MM.1S (cell line): ENCODE results near the gene ARHGAP42.

Experiments used
- DNase-seq: peaks from one replicate; pipeline ENCODE4 v3.0.0-alpha.2; 2015
- H2AFZ ChIP-seq: fragments of 300-600 bp; sonication (generic); 2 replicates; pipeline ENCODE4 v1.6.0; 2016; ENCODE audit warnings: antibody characterized with exemption, low read length
- H3F3A ChIP-seq: fragments of 300-600 bp; sonication (generic); 2 replicates; pipeline ENCODE4 v1.6.1; 2016; ENCODE audit warnings: mild to moderate bottlenecking, antibody characterized with exemption, low read length, moderate library complexity, mixed read lengths; ENCODE audit not compliant: insufficient read depth
- H3K27ac ChIP-seq: fragments of 300-600 bp; sonication (generic); 2 replicates; pipeline ENCODE4 v1.5.1; 2016; ENCODE audit warnings: mild to moderate bottlenecking, low read length
- H3K27me3 ChIP-seq: fragments of 300-600 bp; sonication (generic); replicated peaks from 2 replicates; pipeline ENCODE4 v1.6.0; 2016; ENCODE audit warnings: low read length; ENCODE audit not compliant: insufficient read depth
- H3K36me3 ChIP-seq: fragments of 300-600 bp; sonication (generic); replicated peaks from 2 replicates; pipeline ENCODE4 v1.6.1; 2016; ENCODE audit warnings: mild to moderate bottlenecking, low read length, mixed read lengths; ENCODE audit not compliant: insufficient read depth
- H3K4me1 ChIP-seq: fragments of 300-600 bp; sonication (generic); 2 replicates; pipeline ENCODE4 v1.6.1; 2016; ENCODE audit warnings: low read length, mixed read lengths
- H3K4me2 ChIP-seq: fragments of 300-600 bp; sonication (generic); 2 replicates; pipeline ENCODE4 v1.6.0; 2016; ENCODE audit warnings: low read depth, low read length
- H3K4me3 ChIP-seq: fragments of 300-600 bp; sonication (generic); 2 replicates; pipeline ENCODE4 v1.5.1; 2016; ENCODE audit warnings: low read length, mixed read lengths
- H3K79me2 ChIP-seq: fragments of 300-600 bp; sonication (generic); 2 replicates; pipeline ENCODE4 v1.6.1; 2016; ENCODE audit warnings: mixed run types, low read length, mixed read lengths
- H3K9ac ChIP-seq: fragments of 300-600 bp; sonication (generic); 2 replicates; pipeline ENCODE4 v1.6.1; 2016; ENCODE audit warnings: low read length, mixed read lengths
- H3K9me2 ChIP-seq: fragments of 300-600 bp; sonication (generic); replicated peaks from 2 replicates; pipeline ENCODE4 v1.6.1; 2016; ENCODE audit warnings: mild to moderate bottlenecking, low read length, mixed read lengths; ENCODE audit not compliant: insufficient read depth
- H3K9me3 ChIP-seq: fragments of 300-600 bp; sonication (generic); replicated peaks from 2 replicates; pipeline ENCODE4 v1.6.1; 2016; ENCODE audit warnings: mild to moderate bottlenecking, low read length, mixed read lengths; ENCODE audit not compliant: insufficient read depth
- H4K20me1 ChIP-seq: fragments of 300-600 bp; sonication (generic); 2 replicates; pipeline ENCODE4 v1.6.1; 2016; ENCODE audit warnings: mild to moderate bottlenecking, low read length, moderate library complexity, mixed read lengths; ENCODE audit not compliant: insufficient read depth
- EZH2 ChIP-seq: fragments of 300-600 bp; sonication (generic); optimal IDR thresholded peaks from 2 replicates; pipeline ENCODE3; 2017; ENCODE audit warnings: low read depth, mild to moderate bottlenecking, antibody characterized with exemption, low read length, mixed read lengths
- EZH2phosphoT487 ChIP-seq: fragments of 300-600 bp; sonication (generic); IDR thresholded peaks from 2 replicates; pipeline ENCODE4 v1.6.1; 2018; ENCODE audit warnings: antibody characterized with exemption, low read length
- TF ChIP-seq, protein P1 (sequence below): fragments of 300-600 bp; sonication (generic); IDR thresholded peaks from 2 replicates; pipeline ENCODE4 v1.5.1; 2016; ENCODE audit warnings: antibody characterized with exemption, low read length, mixed read lengths

ARHGAP42 gene

DNA sequence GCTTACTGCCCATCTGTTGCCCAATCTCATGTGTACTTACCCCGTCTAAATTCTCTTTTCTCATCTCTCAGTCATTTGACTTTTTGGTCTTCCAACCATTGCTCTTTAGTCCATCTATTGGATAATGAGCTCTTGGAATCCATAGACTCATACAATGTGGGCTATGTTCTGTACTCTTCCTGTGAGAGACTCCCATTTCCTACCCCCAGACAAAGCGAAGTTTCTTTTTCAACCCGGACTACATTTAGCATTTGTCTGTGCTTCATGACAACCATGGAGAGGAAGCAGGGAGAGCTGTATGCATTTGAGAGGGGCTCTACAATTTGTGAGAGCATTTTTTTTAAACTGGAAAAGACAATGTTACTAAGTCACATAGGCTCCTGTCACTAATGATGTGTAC is 4.0 kb upstream of the ARHGAP42 start:
- no peaks in the 10 kb centered on the region for H3K27me3 ChIP-seq
- H2AFZ ChIP-seq = no peak overlapping the region
- H3K4me3 ChIP-seq = no peak overlapping the region
- H3K4me2 ChIP-seq = no peak overlapping the region
- no peak for DNase-seq
- TF ChIP-seq, protein P1, sequence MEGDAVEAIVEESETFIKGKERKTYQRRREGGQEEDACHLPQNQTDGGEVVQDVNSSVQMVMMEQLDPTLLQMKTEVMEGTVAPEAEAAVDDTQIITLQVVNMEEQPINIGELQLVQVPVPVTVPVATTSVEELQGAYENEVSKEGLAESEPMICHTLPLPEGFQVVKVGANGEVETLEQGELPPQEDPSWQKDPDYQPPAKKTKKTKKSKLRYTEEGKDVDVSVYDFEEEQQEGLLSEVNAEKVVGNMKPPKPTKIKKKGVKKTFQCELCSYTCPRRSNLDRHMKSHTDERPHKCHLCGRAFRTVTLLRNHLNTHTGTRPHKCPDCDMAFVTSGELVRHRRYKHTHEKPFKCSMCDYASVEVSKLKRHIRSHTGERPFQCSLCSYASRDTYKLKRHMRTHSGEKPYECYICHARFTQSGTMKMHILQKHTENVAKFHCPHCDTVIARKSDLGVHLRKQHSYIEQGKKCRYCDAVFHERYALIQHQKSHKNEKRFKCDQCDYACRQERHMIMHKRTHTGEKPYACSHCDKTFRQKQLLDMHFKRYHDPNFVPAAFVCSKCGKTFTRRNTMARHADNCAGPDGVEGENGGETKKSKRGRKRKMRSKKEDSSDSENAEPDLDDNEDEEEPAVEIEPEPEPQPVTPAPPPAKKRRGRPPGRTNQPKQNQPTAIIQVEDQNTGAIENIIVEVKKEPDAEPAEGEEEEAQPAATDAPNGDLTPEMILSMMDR = no peak
- H3K36me3 ChIP-seq = no peaks in the 10 kb centered on the region
- H3K4me1 ChIP-seq = peaks cover 44% of the 10 kb centered on the region
- no peak overlapping the region for H3K27ac ChIP-seq
- H4K20me1 ChIP-seq = no peaks in the 10 kb centered on the region
- H3K9ac ChIP-seq = no peak overlapping the region
- H3K79me2 ChIP-seq = 0 out of 2 replicates have a peak, but pooled peaks cover 3% of the 10 kb centered on the region
- no peaks in the 10 kb centered on the region for H3K9me3 ChIP-seq
- no peaks in the 10 kb centered on the region for H3K9me2 ChIP-seq
- peaks cover 26% of the 10 kb centered on the region for H3F3A ChIP-seq

DNA sequence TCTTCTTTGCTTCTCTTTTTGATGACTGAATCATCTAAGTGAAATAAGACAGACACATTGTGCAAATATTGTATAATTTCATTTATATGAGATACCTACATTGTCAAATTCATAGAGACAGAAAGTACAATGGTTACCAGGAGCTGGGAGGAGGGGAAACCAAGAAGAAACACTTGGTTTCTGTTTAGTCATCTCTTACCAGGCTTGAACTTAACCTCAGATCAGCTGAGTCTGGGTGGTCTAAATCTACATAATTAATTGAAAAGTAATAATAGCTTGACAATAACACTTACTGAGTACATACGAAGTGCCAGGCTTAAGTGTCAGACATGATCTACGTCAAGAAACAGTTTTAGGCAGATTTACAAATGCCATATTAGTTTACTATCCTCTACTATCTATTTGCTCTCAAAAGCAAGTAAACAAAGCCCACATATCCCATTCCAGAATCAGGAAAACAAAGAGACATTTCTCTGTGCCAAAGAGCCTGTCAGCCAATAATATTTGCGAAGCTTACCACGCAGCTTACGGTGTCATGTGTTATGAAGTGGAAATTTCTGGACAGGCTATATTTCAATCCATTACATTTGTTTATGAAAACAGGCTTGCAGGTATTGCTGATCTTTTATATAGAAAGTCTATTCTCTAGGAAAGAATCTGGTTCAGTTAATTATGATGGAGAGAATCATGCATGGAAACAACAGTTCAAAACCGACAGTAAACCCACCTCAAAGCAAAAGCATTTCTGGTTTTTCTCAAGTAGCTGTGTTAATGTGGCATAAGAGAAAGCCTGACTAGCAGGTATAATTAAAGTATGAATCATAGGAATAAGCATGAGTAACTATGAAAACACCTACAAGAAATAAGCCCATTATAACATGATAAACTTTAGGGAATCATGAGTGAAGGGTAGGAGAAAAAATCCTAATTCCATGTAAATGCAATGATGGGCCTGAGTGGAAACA is 2.7 kb upstream of the ARHGAP42 start:
- Histone ChIP-seq H3K4me1 (peaks cover 43% of the 10 kb centered on the region), H3K9me2 (no peaks in the 10 kb centered on the region), H3K36me3 (no peaks in the 10 kb centered on the region), H3K79me2 (peaks cover 9% of the 10 kb centered on the region), H3K4me2 (no peak overlapping the region), H3K27me3 (no peaks in the 10 kb centered on the region), H4K20me1 (no peaks in the 10 kb centered on the region), H2AFZ (no peak overlapping the region), H3K9me3 (no peaks in the 10 kb centered on the region), H3K9ac (no peak overlapping the region), H3K4me3 (no peak overlapping the region), H3F3A (peaks cover 22% of the 10 kb centered on the region), H3K27ac (no peak overlapping the region)
- TF ChIP-seq, protein P1 = no peak
- TF ChIP-seq EZH2phosphoT487 = no peak
- DNase-seq = peak; percentile 42

DNA sequence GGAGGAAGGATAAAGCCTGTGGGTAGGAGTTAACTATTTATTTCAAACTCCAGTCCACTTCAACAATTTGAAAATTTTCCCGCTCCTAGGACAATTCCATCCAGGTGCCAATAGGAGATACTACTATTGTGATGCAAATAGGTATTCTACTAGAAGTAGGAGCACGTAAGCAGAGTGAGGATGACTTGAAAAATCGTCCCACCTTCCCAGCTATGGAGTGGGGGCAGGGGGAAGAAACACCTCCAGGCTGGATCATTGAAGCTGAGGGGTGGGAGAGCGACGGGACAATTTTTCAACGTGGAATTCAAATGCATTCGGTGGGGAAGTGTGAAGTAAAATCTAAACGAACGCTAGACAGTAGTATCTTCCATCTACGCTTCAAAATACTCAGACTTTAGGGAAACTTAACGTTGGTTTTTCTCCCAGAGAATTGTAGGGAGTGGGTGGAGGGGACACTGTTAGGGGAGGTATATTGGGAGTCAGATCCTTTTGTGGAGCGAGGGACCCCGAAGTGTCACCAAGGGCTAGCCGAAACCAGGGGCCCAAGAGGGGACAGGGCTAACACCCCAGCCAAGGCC is 523 bp upstream of the ARHGAP42 start:
- Histone ChIP-seq H3K9ac (peak overlapping the region; percentile 59; the same call in 1 of the 2 replicates), H3K9me3 (no peaks in the 10 kb centered on the region), H3K27ac (no peak overlapping the region), H3K79me2 (peaks cover 15% of the 10 kb centered on the region), H3F3A (peaks cover 14% of the 10 kb centered on the region), H3K4me3 (peak overlapping the region; percentile 88), H3K27me3 (no peaks in the 10 kb centered on the region), H3K36me3 (no peaks in the 10 kb centered on the region), H2AFZ (peak overlapping the region; percentile 81), H3K4me1 (peaks cover 41% of the 10 kb centered on the region), H3K9me2 (no peaks in the 10 kb centered on the region), H3K4me2 (peak overlapping the region; percentile 66; the same call in 1 of the 2 replicates), H4K20me1 (no peaks in the 10 kb centered on the region)
- no peak for DNase-seq
- TF ChIP-seq EZH2phosphoT487 (no peak), EZH2 (no peak)
- TF ChIP-seq, protein P1 = no peak
